Colonic mucosa (tissue), 4 donors: Measurements from ENCODE around the gene ASF1B. TPM values are rescaled to one million over a fixed set of nuclear protein-coding genes. Genes with fewer than 3 reads are reported as not detected.

Experiments used
- DNase-seq: peaks from one replicate; pipeline ENCODE4 v3.0.0-alpha.2; 2020
- H3K27ac ChIP-seq: fragments of 200-600 bp; one replicate; pipeline ENCODE4 v1.8.0; 2021
- H3K27me3 ChIP-seq: fragments of 200-600 bp; one replicate; pipeline ENCODE4 v1.8.0; 2021
- H3K36me3 ChIP-seq: fragments of 200-600 bp; one replicate; pipeline ENCODE4 v1.8.0; 2021
- H3K4me1 ChIP-seq: fragments of 200-600 bp; one replicate; pipeline ENCODE4 v1.8.0; 2021; ENCODE audit warnings: mild to moderate bottlenecking
- H3K4me3 ChIP-seq: fragments of 200-600 bp; one replicate; pipeline ENCODE4 v1.8.0; 2021
- H3K9ac ChIP-seq, 2 donors: one replicate each; pipeline ENCODE4 v1.7.0; 2013; ENCODE audit warnings: control low read depth in 2 of 2, low read depth in 2 of 2, low read length in 2 of 2
- H3K9me3 ChIP-seq: fragments of 200-600 bp; one replicate; pipeline ENCODE4 v1.8.0; 2021
- intact Hi-C: fragments of 100-400 bp; cut with DNase I; formaldehyde crosslinking; loops from one replicate; pipeline ENCODE4 v1.14.1; 2022
- total RNA-seq, 2 donors: library from RNA; stranded (reverse); fragmentation: NEBNext Ultra II Directional in 1 of 2; extraction: Animal tissue kit (Norgen Biotek cat#: 25700) in 1 of 2; gene quantifications; one replicate each; pipeline ENCODE4 v1.2.1, GENCODE V29; 2021
- TF ChIP-seq, protein P1 (sequence below): fragments of 200-600 bp; IDR thresholded peaks from one replicate; pipeline ENCODE4 v1.8.0; 2022; ENCODE audit warnings: antibody characterized with exemption, mild to moderate bottlenecking
- donor health status: healthy.
- donor health status: DM: no; HTN: no; CAD: no.
- donor health status: DM: no; HTN: no; CAD: no.

ASF1B gene
- total RNA-seq, 2 donors from 2014 or later: 12.9 to 64.0 TPM

- DNase-seq: no peak
- Histone ChIP-seq H3K4me3 (no peak overlapping the region), H3K36me3 (no peaks in the 10 kb centered on the region), H3K27ac (no peak overlapping the region), H3K27me3 (no peaks in the 10 kb centered on the region), H3K9ac (no peak overlapping the region), H3K9me3 (no peaks in the 10 kb centered on the region), H3K4me1 (no peaks in the 10 kb centered on the region)
- intact Hi-C loops: no loop called here
- TF ChIP-seq, protein P1, sequence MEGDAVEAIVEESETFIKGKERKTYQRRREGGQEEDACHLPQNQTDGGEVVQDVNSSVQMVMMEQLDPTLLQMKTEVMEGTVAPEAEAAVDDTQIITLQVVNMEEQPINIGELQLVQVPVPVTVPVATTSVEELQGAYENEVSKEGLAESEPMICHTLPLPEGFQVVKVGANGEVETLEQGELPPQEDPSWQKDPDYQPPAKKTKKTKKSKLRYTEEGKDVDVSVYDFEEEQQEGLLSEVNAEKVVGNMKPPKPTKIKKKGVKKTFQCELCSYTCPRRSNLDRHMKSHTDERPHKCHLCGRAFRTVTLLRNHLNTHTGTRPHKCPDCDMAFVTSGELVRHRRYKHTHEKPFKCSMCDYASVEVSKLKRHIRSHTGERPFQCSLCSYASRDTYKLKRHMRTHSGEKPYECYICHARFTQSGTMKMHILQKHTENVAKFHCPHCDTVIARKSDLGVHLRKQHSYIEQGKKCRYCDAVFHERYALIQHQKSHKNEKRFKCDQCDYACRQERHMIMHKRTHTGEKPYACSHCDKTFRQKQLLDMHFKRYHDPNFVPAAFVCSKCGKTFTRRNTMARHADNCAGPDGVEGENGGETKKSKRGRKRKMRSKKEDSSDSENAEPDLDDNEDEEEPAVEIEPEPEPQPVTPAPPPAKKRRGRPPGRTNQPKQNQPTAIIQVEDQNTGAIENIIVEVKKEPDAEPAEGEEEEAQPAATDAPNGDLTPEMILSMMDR: no peak
Observed at GRCh38 chr19:14156971-14157717, 20.8 kb upstream of the ASF1B start.

DNA sequence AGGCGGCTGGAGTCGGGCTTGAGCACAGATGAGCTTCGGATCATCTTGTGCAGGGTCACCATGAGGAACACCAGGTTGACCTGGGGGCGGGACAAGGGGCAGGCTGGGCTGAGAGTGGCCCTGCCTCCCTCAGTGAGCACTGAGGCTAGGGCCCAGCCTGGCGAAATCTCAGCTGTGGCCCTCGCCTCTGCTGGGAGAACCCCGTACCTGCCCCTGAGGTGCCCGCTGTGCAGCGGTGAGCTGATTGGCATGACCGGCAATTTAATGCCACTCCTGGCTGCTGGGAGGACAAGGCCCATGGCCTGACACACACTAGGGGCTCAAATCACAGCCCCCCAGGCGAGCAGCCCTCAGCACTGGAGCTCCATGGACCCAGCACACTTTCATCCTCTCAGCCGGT, 19.7 kb upstream of the ASF1B start:
- Histone ChIP-seq H3K36me3 (no peaks in the 10 kb centered on the region), H3K9ac (no peak overlapping the region), H3K4me3 (no peak overlapping the region), H3K27me3 (no peaks in the 10 kb centered on the region), H3K4me1 (no peaks in the 10 kb centered on the region), H3K9me3 (no peaks in the 10 kb centered on the region), H3K27ac (no peak overlapping the region)
- intact Hi-C loops: no loop called here
- TF ChIP-seq, protein P1: no peak
- no peak for DNase-seq

DNA sequence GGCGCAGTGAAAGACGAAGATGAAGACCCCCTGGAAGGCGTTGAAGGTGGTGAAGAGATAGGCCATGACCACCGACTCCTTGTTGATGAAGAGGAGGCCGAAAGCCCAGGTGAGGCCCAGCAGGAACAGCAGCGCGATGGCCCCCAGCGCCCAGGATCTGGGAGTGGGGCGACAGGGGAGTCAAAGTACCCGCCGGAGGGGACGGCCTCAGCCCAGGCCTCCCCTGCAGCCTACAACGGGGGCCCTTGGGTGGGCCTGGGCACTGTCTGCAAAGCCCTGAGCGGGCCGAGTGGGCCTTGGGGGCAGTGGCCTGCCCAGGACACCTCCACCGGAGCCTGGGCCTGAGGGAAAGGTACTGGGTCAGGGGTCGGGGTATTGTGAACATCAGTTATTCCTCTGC, 19.0 kb upstream of the ASF1B start:
- TF ChIP-seq, protein P1: no peak
- intact Hi-C loops: no loop called here
- Histone ChIP-seq H3K36me3 (no peaks in the 10 kb centered on the region), H3K9ac (no peak overlapping the region), H3K27me3 (no peaks in the 10 kb centered on the region), H3K4me1 (no peaks in the 10 kb centered on the region), H3K4me3 (no peak overlapping the region), H3K27ac (no peak overlapping the region), H3K9me3 (no peaks in the 10 kb centered on the region)
- no peak for DNase-seq

DNA sequence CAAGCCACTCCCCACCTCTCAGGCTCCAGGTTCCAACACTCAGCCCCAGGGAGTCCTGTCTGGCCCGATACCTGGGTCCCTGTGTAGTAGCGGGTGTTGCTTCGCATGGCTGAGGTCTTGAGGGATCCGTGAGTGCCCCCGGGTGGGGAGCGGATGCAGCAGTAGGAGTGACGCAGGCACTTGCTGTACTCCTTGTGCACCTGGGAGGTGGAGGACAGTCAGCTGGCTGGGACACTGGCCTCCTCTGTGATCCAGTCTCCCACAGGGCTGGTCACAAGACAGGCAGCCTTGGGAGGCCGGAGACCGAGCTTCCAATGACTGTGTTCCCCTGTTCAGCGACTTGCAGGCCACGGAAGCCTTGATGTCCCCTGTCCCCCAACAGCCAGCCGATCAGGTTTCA, 16.3 kb upstream of the ASF1B start:
- TF ChIP-seq, protein P1: no peak
- no peaks in the 10 kb centered on the region for H3K36me3 ChIP-seq
- H3K4me1 ChIP-seq: peaks cover 6% of the 10 kb centered on the region
- H3K4me3 ChIP-seq: no peak overlapping the region
- intact Hi-C loops: no loop called here
- no peaks in the 10 kb centered on the region for H3K9me3 ChIP-seq
- H3K9ac ChIP-seq: no peak overlapping the region
- no peak overlapping the region for H3K27ac ChIP-seq
- H3K27me3 ChIP-seq: no peaks in the 10 kb centered on the region
- DNase-seq: no peak

GRCh38 chr19:14150770-14151661, 14.6 kb upstream of the ASF1B start:
- no peak for DNase-seq

More at GRCh38 chr19:14150770-14151661, 14.6 kb upstream of the ASF1B start:
- H3K27ac ChIP-seq: no peak overlapping the region
- H3K4me1 ChIP-seq: peaks cover 6% of the 10 kb centered on the region
- H3K9me3 ChIP-seq: no peaks in the 10 kb centered on the region
- intact Hi-C loops: no loop called here
- H3K36me3 ChIP-seq: no peaks in the 10 kb centered on the region
- no peaks in the 10 kb centered on the region for H3K27me3 ChIP-seq
- H3K9ac ChIP-seq: no peak overlapping the region
- no peak overlapping the region for H3K4me3 ChIP-seq
- TF ChIP-seq, protein P1: no peak
